ENCODE measurements around the gene ARL15.

The ARL15 gene

DNA sequence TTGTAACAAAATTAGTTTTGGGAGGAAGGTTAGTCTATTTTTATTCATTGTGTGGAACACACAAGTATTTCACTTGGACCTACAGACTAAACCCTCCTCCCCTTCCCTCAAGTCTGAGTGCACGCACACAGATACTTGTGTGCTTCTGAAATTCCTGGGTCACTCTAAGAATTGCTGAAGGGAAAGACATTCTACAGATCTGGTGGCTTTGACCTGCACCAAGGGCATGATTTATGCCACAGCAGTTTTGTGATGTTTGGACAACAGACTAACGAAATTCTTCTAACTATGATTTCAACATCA, 150.5 kb downstream of the ARL15 start:
- H3K27me3 ChIP-seq (ENCODE audit: insufficient read depth, poor library complexity, severe bottlenecking) = no peaks in the 10 kb centered on the region
- no peak overlapping the region for H3K27ac ChIP-seq (replicated peaks)
- no peak for TF ChIP-seq CTCF (IDR thresholded peaks at IDR 0.05; ENCODE audit: insufficient read depth, low read length)
- no peak for TF ChIP-seq GABPA (IDR thresholded peaks at IDR 0.05; ENCODE audit: low read depth)
- no peak for TF ChIP-seq REST (IDR thresholded peaks at IDR 0.05; ENCODE audit: insufficient replicate concordance, low read depth)
- no peak for TF ChIP-seq SPI1 (IDR thresholded peaks at IDR 0.05; ENCODE audit: borderline replicate concordance, low read depth)
- TF ChIP-seq POLR2AphosphoS5 (IDR thresholded peaks at IDR 0.05; ENCODE audit: low read depth) = no peak
- DNase-seq (ENCODE audit: low read depth in 1 of 2, low spot score in 1 of 2) = no peak
- H3K4me3 ChIP-seq (replicated peaks; ENCODE audit: insufficient read depth, low read length) = no peak overlapping the region

GRCh38 chr5:54159153-54159892, 151.1 kb downstream of the ARL15 start:
- Histone ChIP-seq H3K4me3 (replicated peaks; ENCODE audit: insufficient read depth, low read length) (no peak overlapping the region), H3K27me3 (ENCODE audit: insufficient read depth, poor library complexity, severe bottlenecking) (no peaks in the 10 kb centered on the region), H3K27ac (replicated peaks) (no peak overlapping the region)
- TF ChIP-seq GABPA (IDR thresholded peaks at IDR 0.05; ENCODE audit: low read depth) = no peak
- TF ChIP-seq REST (IDR thresholded peaks at IDR 0.05; ENCODE audit: insufficient replicate concordance, low read depth) = no peak
- TF ChIP-seq POLR2AphosphoS5 (IDR thresholded peaks at IDR 0.05; ENCODE audit: low read depth) = no peak
- TF ChIP-seq SPI1 (IDR thresholded peaks at IDR 0.05; ENCODE audit: borderline replicate concordance, low read depth) = peak; percentile 78
- TF ChIP-seq CTCF (IDR thresholded peaks at IDR 0.05; ENCODE audit: insufficient read depth, low read length) = peak; percentile 22
- DNase-seq (ENCODE audit: low read depth in 1 of 2, low spot score in 1 of 2) = peak; percentile 7 to 72

DNA sequence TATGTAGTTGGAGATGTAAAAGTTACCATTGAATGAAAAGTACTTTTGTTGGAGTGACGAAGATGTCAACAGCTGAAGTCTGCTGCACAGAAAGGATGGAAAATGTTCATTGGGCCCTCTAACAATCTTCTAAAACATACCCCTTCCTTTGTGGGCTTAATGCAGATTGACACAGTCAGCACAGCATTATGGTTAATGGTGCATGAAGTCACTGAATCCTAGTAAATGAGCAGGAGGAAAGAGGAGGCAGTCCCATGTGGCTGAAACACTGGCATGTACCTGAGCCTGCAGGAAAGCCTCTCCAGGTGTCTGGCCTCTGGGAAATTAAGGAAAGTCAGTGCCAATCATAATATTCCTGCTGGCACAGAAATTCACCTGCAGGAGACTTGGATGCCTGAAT, 153.8 kb downstream of the ARL15 start:
- TF ChIP-seq REST (IDR thresholded peaks at IDR 0.05; ENCODE audit: insufficient replicate concordance, low read depth) (no peak), SPI1 (IDR thresholded peaks at IDR 0.05; ENCODE audit: borderline replicate concordance, low read depth) (no peak), POLR2AphosphoS5 (IDR thresholded peaks at IDR 0.05; ENCODE audit: low read depth) (no peak), GABPA (IDR thresholded peaks at IDR 0.05; ENCODE audit: low read depth) (no peak), CTCF (IDR thresholded peaks at IDR 0.05; ENCODE audit: insufficient read depth, low read length) (no peak)
- Histone ChIP-seq H3K27ac (replicated peaks) (no peak overlapping the region), H3K27me3 (ENCODE audit: insufficient read depth, poor library complexity, severe bottlenecking) (no peaks in the 10 kb centered on the region), H3K4me3 (replicated peaks; ENCODE audit: insufficient read depth, low read length) (no peak overlapping the region)
- DNase-seq (ENCODE audit: low read depth in 1 of 2, low spot score in 1 of 2) = no peak
